HG03521 (cell line): ENCODE measurements around the gene OR1L8.

Source experiments
- ATAC-seq: cut with Tn5 transposase; IDR thresholded peaks from one replicate; pipeline ENCODE4 v1.9.1; 2021; ENCODE audit warnings: mild to moderate bottlenecking, moderate library complexity; ENCODE audit not compliant: unreplicated experiment

OR1L8 gene

DNA sequence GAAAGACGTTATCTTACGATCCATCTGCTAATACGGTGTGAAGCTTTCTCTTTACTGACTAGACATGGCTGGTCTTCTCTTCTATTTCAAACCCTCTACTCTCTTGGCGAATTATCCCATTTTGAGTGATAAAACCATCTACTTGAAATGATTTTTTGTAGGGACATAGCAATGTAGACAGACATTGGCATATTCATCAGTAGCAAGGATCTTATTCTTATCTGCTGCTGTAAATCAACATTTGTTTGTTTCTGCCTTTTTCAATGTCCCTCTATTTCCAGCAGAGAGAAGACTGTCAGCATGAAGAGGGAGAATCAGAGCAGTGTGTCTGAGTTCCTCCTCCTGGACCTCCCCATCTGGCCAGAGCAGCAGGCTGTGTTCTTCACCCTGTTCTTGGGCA lies 64.3 kb downstream of the OR1L8 start, which contains the start of gene OR1J4:
Gene OR1J4, plus strand, starts transcription at position 301 of the 400 bp plus-strand sequence. Its CDS starts 0 bp downstream, at position 301.
- no peak for ATAC-seq

DNA sequence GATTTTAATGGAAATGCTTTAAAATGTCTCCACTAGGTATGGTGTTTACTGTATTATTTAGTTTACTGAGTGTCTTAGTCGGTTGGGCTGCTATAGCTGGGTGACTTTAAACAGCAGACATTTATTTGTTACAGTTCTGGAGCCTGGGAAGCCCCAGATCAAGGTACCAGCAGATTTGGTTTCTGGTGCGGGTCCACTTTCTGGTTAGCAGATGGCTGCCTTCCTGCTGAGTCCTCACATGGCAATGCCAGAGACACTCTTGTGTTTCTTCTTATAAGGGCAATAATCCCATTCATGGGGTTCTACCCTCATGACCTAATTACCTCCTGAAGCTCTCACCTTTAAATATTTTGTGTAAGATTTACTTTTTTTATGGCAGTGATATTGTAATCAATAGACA lies 65.0 kb downstream of the OR1L8 start:
- ATAC-seq, result no peak
